Measurements from ENCODE around the gene LAMA3.

GRCh38 chr18:23803755-23804154, 114.5 kb downstream of the LAMA3 start:
- no peak for TF ChIP-seq POLR2A (IDR thresholded peaks at IDR 0.05)
- TF ChIP-seq CTCF (IDR thresholded peaks at IDR 0.05): no peak
